Psoas muscle (tissue), 8 donors: ENCODE data around the gene VPS45. TPM values are rescaled to one million over a fixed set of nuclear protein-coding genes. Genes with fewer than 3 reads are reported as not detected.

Experiments used
- ATAC-seq, 4 donors: fragments of 200-7000 bp; cut with Tn5 transposase; one replicate each; pipeline ENCODE4 v1.9.1; 2020; ENCODE audit warnings: moderate library complexity in 3 of 4, mild to moderate bottlenecking in 2 of 4
- DNase-seq, 2 donors: peaks; one replicate each; pipeline ENCODE4 v3.0.0-alpha.2; 2020
- H3K27ac ChIP-seq: fragments of 200-600 bp; one replicate; pipeline ENCODE4 v1.8.0; 2022
- H3K27me3 ChIP-seq, 3 donors: fragments of 200-600 bp in 1 of 3; one replicate each; pipeline versions ENCODE4 v1.6.1 to v1.8.0; 2013 to 2022; ENCODE audit warnings: low read length in 2 of 3, mild to moderate bottlenecking in 2 of 3, moderate library complexity in 1 of 3; ENCODE audit not compliant: insufficient read depth in 3 of 3
- H3K36me3 ChIP-seq, 2 donors: fragments of 200-600 bp in 1 of 2; one replicate each; pipeline versions ENCODE4 v1.6.1 to v1.8.0; 2013 to 2022; ENCODE audit warnings: low read depth in 1 of 2, mild to moderate bottlenecking in 1 of 2, moderate library complexity in 1 of 2; ENCODE audit not compliant: insufficient read depth in 1 of 2
- H3K4me1 ChIP-seq: fragments of 200-600 bp; one replicate; pipeline ENCODE4 v1.8.0; 2022
- H3K4me3 ChIP-seq: fragments of 200-600 bp; one replicate; pipeline ENCODE4 v1.8.0; 2022; ENCODE audit warnings: mild to moderate bottlenecking
- H3K9me3 ChIP-seq: fragments of 200-600 bp; one replicate; pipeline ENCODE4 v1.8.0; 2022
- WGBS, 3 donors: extraction: QIAGEN DNeasy Blood & Tissue Kit; methylation state at CpG; one replicate each; pipeline versions ENCODE4 v1.1.6 to v1.1.7; 2013; 5-methylcytosine and 5-hydroxymethylcytosine counted together
- intact Hi-C, 2 donors: fragments of 100-400 bp; cut with DNase I; formaldehyde crosslinking; loops; one replicate each; pipeline versions ENCODE4 v1.11.0 to v1.14.2; 2022
- polyA plus RNA-seq, 3 donors: library from polyadenylated mRNA; stranded (reverse); fragments of 200-250 nt; gene quantifications; one replicate each; pipeline ENCODE4 v1.2.3, GENCODE V29; 2013
- total RNA-seq, 4 donors: library from RNA; stranded (reverse); fragmentation: NEBNext Ultra II Directional in 2 of 4; extraction: Animal tissue kit (Norgen Biotek cat#: 25700) in 2 of 4; gene quantifications; one replicate each; pipeline versions ENCODE4 v1.2.1 to v1.2.4, GENCODE V29; 2021 to 2023
- TF ChIP-seq, protein P1 (sequence below): fragments of 200-600 bp; IDR thresholded peaks from one replicate; pipeline ENCODE4 v1.8.0; 2022; ENCODE audit warnings: antibody characterized with exemption
- donor health status: healthy with polysubstance abuse.
- donor health status: DM: no; HTN: no; CAD: no; lungs with moderate emphysema.
- donor health status: Bipolar disorder and iron deficiency.
- donor health status: healthy.
- donor health status: DM: yes; HTN: yes; CAD: no.
- donor health status: DM: no; HTN: no; CAD: no.
- donor health status: DM: no; HTN: no; CAD: no.
- donor health status: DM: yes; HTN: yes; CAD: no.

The VPS45 gene
- total and polyA plus RNA-seq, 7 donors = 13.0 to 36.0 (median 19.1) TPM

DNA sequence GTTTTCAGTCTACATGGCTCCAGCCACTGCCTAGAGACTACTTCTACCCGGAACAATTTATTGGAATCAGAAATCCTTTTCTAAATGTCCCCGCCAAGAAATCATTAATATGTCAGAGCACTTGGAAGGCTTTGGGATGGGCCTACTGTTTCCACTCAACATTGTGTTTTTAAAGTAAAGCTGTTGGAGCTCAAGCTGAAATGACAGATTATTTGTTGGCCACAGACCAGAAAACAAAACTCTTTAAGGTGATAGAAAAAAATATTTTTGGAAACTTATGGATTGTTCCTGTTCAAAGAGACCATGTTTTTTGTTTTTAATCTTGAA, 496 bp downstream of the VPS45 start:
- WGBS, 3 donors = 0 to 5% (median 4%) methylated on average over 2 of the region's 2 CpGs
- intact Hi-C loops = no loop called here
- peak overlapping the region; percentile 85 for H3K27ac ChIP-seq
- H3K36me3 ChIP-seq = peaks cover 6 to 37% of the 10 kb centered on the region in 2 donors
- DNase-seq (no peak), ATAC-seq (no peak)
- TF ChIP-seq, protein P1, sequence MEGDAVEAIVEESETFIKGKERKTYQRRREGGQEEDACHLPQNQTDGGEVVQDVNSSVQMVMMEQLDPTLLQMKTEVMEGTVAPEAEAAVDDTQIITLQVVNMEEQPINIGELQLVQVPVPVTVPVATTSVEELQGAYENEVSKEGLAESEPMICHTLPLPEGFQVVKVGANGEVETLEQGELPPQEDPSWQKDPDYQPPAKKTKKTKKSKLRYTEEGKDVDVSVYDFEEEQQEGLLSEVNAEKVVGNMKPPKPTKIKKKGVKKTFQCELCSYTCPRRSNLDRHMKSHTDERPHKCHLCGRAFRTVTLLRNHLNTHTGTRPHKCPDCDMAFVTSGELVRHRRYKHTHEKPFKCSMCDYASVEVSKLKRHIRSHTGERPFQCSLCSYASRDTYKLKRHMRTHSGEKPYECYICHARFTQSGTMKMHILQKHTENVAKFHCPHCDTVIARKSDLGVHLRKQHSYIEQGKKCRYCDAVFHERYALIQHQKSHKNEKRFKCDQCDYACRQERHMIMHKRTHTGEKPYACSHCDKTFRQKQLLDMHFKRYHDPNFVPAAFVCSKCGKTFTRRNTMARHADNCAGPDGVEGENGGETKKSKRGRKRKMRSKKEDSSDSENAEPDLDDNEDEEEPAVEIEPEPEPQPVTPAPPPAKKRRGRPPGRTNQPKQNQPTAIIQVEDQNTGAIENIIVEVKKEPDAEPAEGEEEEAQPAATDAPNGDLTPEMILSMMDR = no peak
- peak overlapping the region; percentile 75 for H3K4me3 ChIP-seq
- H3K9me3 ChIP-seq = no peaks in the 10 kb centered on the region
- no peaks in the 10 kb centered on the region for H3K27me3 ChIP-seq
- peaks cover 23% of the 10 kb centered on the region for H3K4me1 ChIP-seq

DNA sequence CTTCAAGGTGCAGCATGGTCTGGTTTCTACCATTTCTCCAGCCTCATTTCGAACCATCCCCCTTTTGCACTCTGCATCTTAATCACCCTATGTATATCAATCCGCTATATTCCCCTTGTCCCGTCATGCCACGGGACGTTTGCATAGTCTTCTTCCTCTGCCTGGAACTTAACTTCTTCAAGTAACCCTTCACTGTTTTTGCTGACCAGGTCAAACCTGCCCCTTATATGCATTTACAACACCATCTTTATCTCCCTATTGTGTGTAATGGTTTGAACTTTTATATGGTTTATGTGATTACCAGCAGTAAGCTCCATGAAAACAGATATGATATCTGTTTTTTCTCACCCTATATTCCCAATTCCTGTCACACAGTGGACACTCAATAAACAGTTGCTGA, 2.3 kb downstream of the VPS45 start:
- Histone ChIP-seq H3K9me3 (no peaks in the 10 kb centered on the region), H3K27ac (no peak overlapping the region), H3K4me3 (no peak overlapping the region), H3K36me3 (peaks cover 6 to 53% of the 10 kb centered on the region in 2 donors), H3K4me1 (peaks cover 21% of the 10 kb centered on the region), H3K27me3 (no peaks in the 10 kb centered on the region)
- 92 to 95% (median 94%) methylated on average over 5 of the region's 5 CpGs for WGBS, 3 donors
- ATAC-seq (no peak), DNase-seq (no peak)
- TF ChIP-seq, protein P1 = no peak
- intact Hi-C loops = no loop called here

DNA sequence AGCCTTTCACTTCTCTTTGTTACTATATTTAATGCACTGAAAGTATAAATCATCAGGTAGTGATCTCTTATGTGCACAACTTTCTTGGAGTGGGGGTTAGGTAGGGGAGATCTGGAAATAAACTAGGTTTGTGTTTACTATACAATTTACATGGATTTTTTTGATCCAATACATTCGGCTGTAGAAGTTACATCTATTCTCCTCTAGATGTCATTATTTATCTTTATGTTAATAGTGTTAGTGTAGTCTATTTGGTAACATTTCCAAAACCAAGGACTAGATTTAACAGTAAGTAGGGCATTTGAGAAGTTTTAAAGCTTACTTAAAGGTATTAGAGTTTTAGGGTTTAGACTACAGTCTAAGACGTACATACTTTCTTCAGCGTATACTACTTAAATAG, 5.4 kb downstream of the VPS45 start:
- peak; percentile 37 to 81 (median 60) for ATAC-seq
- H3K9me3 ChIP-seq = no peaks in the 10 kb centered on the region
- no peak overlapping the region for H3K4me3 ChIP-seq
- WGBS, 3 donors = 64 to 68% (median 66%) methylated on average over 3 of the region's 3 CpGs
- TF ChIP-seq, protein P1 = peak; percentile 52
- H3K27ac ChIP-seq = no peak overlapping the region
- DNase-seq = no peak
- H3K27me3 ChIP-seq = no peaks in the 10 kb centered on the region
- H3K36me3 ChIP-seq = peaks cover 6 to 80% of the 10 kb centered on the region in 2 donors
- peaks cover 4% of the 10 kb centered on the region for H3K4me1 ChIP-seq
- intact Hi-C loops = loop anchor here in 1 of 2 donors (2.0 kb wide), 1 partner anchor 96 kb away; no protein-coding TSS in a partner anchor

DNA sequence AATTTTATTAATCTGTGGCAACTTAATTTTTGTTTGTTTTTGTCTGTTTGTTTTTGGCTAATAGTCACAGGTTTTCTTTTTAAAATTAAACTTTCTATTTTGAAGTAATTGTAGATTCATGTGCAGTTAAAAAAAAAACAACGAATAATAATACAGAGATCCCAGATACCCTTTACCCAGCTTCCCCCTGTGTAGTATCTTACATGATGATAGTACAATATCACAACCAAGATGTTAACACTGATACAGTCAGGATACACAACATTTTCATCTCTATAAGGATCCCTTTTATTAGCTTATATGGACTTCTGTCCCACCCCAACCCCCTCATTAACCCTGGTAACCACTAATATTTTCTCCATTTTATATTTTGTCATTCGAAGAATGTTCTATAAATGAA, 5.9 kb downstream of the VPS45 start:
- Histone ChIP-seq H3K9me3 (no peaks in the 10 kb centered on the region), H3K36me3 (peaks cover 6 to 86% of the 10 kb centered on the region in 2 donors), H3K4me1 (peaks cover 1% of the 10 kb centered on the region), H3K27ac (no peak overlapping the region), H3K27me3 (no peaks in the 10 kb centered on the region), H3K4me3 (no peak overlapping the region)
- DNase-seq (no peak), ATAC-seq (no peak)
- intact Hi-C loops = loop anchor here in 1 of 2 donors (2.0 kb wide), 1 partner anchor 95 kb away; no protein-coding TSS in a partner anchor
- TF ChIP-seq, protein P1 = no peak
- 90 to 97% (median 93%) methylated on average over 2 of the region's 2 CpGs for WGBS, 3 donors

DNA sequence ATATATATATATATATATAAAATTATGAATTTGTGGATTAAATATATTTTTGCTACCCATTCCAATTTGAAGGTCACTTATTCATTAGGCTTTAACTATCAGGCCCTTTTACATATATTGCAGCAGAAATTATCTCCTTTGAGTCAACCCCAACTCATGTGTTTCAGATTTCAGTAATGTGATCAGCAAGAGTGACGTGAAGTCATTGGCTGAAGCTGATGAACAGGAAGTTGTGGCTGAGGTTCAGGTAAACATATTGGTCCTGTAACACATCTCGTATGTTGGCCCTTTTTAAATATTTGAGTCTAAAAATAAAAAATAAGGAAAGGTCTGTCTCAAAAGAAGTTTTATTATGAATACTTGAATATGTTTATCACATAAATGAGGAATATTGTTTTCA, 8.5 kb downstream of the VPS45 start:
- DNase-seq = no peak
- 41 to 85% (median 42%) methylated on average over 2 of the region's 2 CpGs for WGBS, 3 donors
- Histone ChIP-seq H3K36me3 (peaks cover 0 to 88% of the 10 kb centered on the region in 2 donors), H3K27ac (no peak overlapping the region), H3K4me3 (no peak overlapping the region), H3K27me3 (no peaks in the 10 kb centered on the region), H3K9me3 (no peaks in the 10 kb centered on the region), H3K4me1 (peaks cover 10% of the 10 kb centered on the region)
- intact Hi-C loops = no loop called here
- ATAC-seq = no peak
- TF ChIP-seq, protein P1 = no peak
